Thoracic aorta (tissue), 2 donors: ENCODE measurements around the gene HTRA2. TPM values are rescaled to one million over a fixed set of nuclear protein-coding genes. Genes with fewer than 3 reads are reported as not detected.
A peak's percentile ranks its signal among the peaks of the same experiment; 100 is the strongest.

ENCODE experiments used
- ATAC-seq: fragments of 150-250 bp; one replicate; pipeline ENCODE4 v1.8.0; 2017; ENCODE audit warnings: low read depth; ENCODE audit not compliant: insufficient number of reproducible peaks, low FRiP score
- DNase-seq: peaks from one replicate; pipeline ENCODE4 v3.0.0-alpha.2; 2020; ENCODE audit warnings: low spot score
- H3K27ac ChIP-seq, 2 donors: fragments of 200-600 bp; sonication (generic); 1 replicate in 1 of 2; 2 replicates in 1 of 2; pipeline ENCODE4 v1.5.1; 2016; ENCODE audit warnings: mild to moderate bottlenecking in 2 of 2, moderate library complexity in 2 of 2
- H3K27me3 ChIP-seq: fragments of 200-600 bp; sonication (generic); replicated peaks from 2 replicates; pipeline ENCODE4 v1.6.0; 2016; ENCODE audit warnings: mild to moderate bottlenecking; ENCODE audit not compliant: insufficient read depth
- H3K36me3 ChIP-seq: fragments of 200-600 bp; sonication (generic); one replicate; pipeline ENCODE4 v1.5.1; 2016
- H3K4me1 ChIP-seq, 2 donors: fragments of 200-600 bp; sonication (generic); 1 replicate in 1 of 2; 2 replicates in 1 of 2; pipeline versions ENCODE4 v1.5.1 to v1.6.0; 2016; ENCODE audit warnings: low read depth in 2 of 2, mild to moderate bottlenecking in 1 of 2; ENCODE audit not compliant: control insufficient read depth in 1 of 2
- H3K4me3 ChIP-seq: fragments of 200-600 bp; sonication (generic); 2 replicates; pipeline ENCODE4 v1.5.1; 2016; ENCODE audit warnings: mild to moderate bottlenecking
- H3K9me3 ChIP-seq: fragments of 200-600 bp; sonication (generic); 2 replicates; pipeline ENCODE4 v1.5.1; 2016
- CTCF ChIP-seq: fragments of 200-600 bp; sonication (generic); IDR thresholded peaks from one replicate; pipeline ENCODE4 v1.5.1; 2019; ENCODE audit warnings: antibody characterized with exemption
- total RNA-seq, 2 donors: library from RNA; depleted of rRNA; stranded (reverse); fragments of >200 nt; gene quantifications; one replicate each; pipeline versions ENCODE4 v1.1.0 to v1.2.3, GENCODE V29; 2016

HTRA2 gene
- total RNA-seq, 2 donors from 2014 or later: 34.9 to 35.6 TPM

DNA sequence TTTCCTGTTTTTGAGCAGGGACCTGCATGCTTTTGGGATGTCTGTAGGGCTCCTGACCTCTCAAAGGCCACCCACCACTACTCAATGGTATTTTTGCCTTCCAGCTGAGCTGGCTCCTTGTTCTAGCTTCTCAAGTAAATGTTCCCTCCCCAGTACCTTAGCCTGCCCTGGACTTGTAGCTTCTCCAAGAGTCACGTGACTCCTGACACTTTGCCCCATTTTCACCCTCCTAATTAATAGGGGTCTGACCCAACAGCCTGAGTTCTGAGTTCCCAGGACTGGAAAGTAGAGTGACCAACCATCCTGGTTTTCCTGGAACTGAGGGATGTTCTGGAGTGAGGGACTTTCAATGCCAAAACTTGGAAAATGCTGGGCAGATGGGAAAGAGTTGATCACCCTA is 34.3 kb upstream of the HTRA2 start:
- no peaks in the 10 kb centered on the region for H3K9me3 ChIP-seq
- H3K36me3 ChIP-seq: peaks cover 34% of the 10 kb centered on the region
- no peak overlapping the region for H3K4me3 ChIP-seq
- no peak for ATAC-seq
- no peak for TF ChIP-seq CTCF
- no peak for DNase-seq
- H3K4me1 ChIP-seq: peaks cover 16 to 28% of the 10 kb centered on the region in 2 donors
- no peak overlapping the region for H3K27ac ChIP-seq
- peaks cover 6% of the 10 kb centered on the region for H3K27me3 ChIP-seq

DNA sequence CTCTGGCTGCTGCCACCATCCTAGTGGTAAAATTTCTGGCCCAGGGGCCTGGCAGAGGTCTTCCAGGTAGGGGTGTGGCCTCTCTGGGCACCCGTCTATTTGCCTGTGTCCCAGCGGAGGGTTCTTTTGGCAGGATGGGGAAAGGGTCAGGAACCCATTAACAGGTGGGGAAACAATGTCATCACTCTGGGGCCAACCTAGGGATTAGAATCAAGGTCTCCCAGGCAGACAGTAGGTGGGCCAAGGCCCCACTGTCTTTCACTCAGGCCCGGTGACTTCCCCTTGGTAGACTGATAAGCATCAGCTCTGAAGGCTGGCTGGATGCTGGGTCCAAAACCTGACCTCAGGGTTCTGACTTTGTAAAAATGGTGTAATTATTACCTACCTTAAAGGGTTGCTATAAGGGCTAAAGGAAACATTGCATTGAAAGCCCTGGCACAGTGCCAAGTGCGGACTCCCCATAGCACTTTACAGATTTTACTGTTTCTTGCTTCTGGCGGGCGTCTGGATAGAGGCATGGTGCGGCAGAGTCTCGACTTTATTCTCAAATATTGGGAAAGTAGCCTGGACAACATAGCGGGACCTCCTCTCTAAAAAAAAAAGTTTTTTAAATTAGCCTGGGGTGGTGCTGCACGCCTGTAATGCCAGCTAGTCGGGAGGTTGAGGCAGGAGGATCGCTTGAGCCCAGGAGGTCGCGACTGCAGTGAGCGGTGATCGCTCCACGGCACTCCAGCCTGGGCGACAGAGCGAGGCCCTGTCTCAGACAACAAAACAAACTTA is 32.5 kb upstream of the HTRA2 start:
- ATAC-seq (no peak), DNase-seq (no peak)
- no peak for TF ChIP-seq CTCF
- Histone ChIP-seq H3K27me3 (peaks cover 6% of the 10 kb centered on the region), H3K4me1 (peaks cover 16 to 28% of the 10 kb centered on the region in 2 donors), H3K4me3 (peak overlapping the region; percentile 65), H3K27ac (no peak overlapping the region), H3K9me3 (no peaks in the 10 kb centered on the region), H3K36me3 (peaks cover 16% of the 10 kb centered on the region)

DNA sequence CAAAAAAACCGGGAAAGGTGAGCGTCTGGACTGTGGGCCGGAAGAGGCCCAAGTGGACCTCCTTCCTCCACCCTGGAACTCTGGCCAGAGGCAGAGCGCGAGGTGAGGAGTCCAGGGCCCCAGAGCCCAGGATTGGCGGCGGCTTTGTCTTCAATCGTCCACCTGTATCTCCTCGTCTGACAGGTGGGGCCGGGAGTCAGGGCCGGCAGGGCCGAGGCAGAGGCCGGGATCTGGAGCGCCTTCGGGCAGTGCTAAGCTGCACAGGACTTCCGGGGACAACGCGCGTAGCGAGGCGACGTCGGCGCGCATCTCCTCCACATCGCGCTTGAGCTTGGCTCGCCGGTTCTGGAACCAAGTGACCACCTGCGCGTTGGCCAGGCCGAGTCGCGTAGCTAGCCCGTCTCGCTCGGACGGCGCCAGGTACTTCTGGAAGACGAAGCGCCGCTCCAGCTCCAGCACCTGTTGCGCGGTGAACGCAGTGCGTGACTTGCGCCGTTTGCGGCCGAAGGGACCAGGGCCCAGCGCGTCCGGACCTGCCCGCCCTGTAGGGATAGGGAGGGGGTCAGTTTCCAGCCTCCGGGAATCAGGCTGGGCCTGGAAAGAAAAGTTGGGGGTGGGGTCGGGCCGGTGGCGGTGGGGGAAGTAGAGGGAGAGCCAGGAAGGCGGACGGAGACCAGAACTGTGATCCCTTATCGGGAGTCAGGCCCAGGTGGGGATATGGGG is 31.8 kb upstream of the HTRA2 start:
- peak overlapping the region in 1 of 2 donors; percentile 37 for H3K27ac ChIP-seq
- DNase-seq (no peak), ATAC-seq (no peak)
- peak overlapping the region; percentile 65 for H3K4me3 ChIP-seq
- TF ChIP-seq CTCF: no peak
- H3K4me1 ChIP-seq: peaks cover 16 to 33% of the 10 kb centered on the region in 2 donors
- H3K9me3 ChIP-seq: no peaks in the 10 kb centered on the region
- peaks cover 6% of the 10 kb centered on the region for H3K27me3 ChIP-seq
- H3K36me3 ChIP-seq: peaks cover 9% of the 10 kb centered on the region

- Histone ChIP-seq H3K36me3 (peaks cover 1% of the 10 kb centered on the region), H3K27ac (peak overlapping the region in 1 of 2 donors; percentile 37), H3K4me1 (peaks cover 16 to 41% of the 10 kb centered on the region in 2 donors), H3K27me3 (peaks cover 6% of the 10 kb centered on the region), H3K4me3 (peak overlapping the region; percentile 65), H3K9me3 (no peaks in the 10 kb centered on the region)
- DNase-seq (no peak), ATAC-seq (no peak)
- TF ChIP-seq CTCF: no peak
Measured at GRCh38 chr2:74498500-74499266, 31.1 kb upstream of the HTRA2 start.
